ENCODE measurements around the gene SPDEF. TPM values are rescaled to one million over a fixed set of nuclear protein-coding genes. Genes with fewer than 3 reads are reported as not detected.

Gene SPDEF
- total and polyA plus RNA-seq, 8 donors: 0.93 to 6.0 (median 1.8) TPM

- H3K27me3 ChIP-seq: no peaks in the 10 kb centered on the region
- DNase-seq (no peak), ATAC-seq (no peak)
- no peaks in the 10 kb centered on the region for H3K9me3 ChIP-seq
- peaks cover 7% of the 10 kb centered on the region in 2 donors for H3K4me1 ChIP-seq
- H3K27ac ChIP-seq: no peak overlapping the region
- no peak overlapping the region for H3K4me3 ChIP-seq
- H3K36me3 ChIP-seq: no peaks in the 10 kb centered on the region
- intact Hi-C loops (cut with DNase I): no loop called here
- TF ChIP-seq CTCF (IDR thresholded peaks at IDR 0.05): no peak
Observed at GRCh38 chr6:34543421-34543820, 12.7 kb downstream of the SPDEF start.

- no peak for ATAC-seq
Observed at GRCh38 chr6:34540841-34541240, 15.3 kb downstream of the SPDEF start.

GRCh38 chr6:34540222-34540621 lies 15.9 kb downstream of the SPDEF start:
- Histone ChIP-seq H3K27ac (no peak overlapping the region), H3K9me3 (no peaks in the 10 kb centered on the region), H3K36me3 (no peaks in the 10 kb centered on the region), H3K4me1 (no peaks in the 10 kb centered on the region), H3K4me3 (no peak overlapping the region), H3K27me3 (no peaks in the 10 kb centered on the region)
- intact Hi-C loops (cut with DNase I): no loop called here
- no peak for TF ChIP-seq CTCF (IDR thresholded peaks at IDR 0.05)
- ATAC-seq (no peak), DNase-seq (no peak)

More at GRCh38 chr6:34540841-34541240, 15.3 kb downstream of the SPDEF start:
- no peaks in the 10 kb centered on the region for H3K9me3 ChIP-seq
- intact Hi-C loops (cut with DNase I): no loop called here
- no peak overlapping the region for H3K27ac ChIP-seq
- no peaks in the 10 kb centered on the region for H3K4me1 ChIP-seq
- no peaks in the 10 kb centered on the region for H3K27me3 ChIP-seq
- no peak overlapping the region for H3K4me3 ChIP-seq
- DNase-seq: no peak
- no peak for TF ChIP-seq CTCF (IDR thresholded peaks at IDR 0.05)
- H3K36me3 ChIP-seq: no peaks in the 10 kb centered on the region

GRCh38 chr6:34539181-34539580 lies 16.9 kb downstream of the SPDEF start:
- Histone ChIP-seq H3K9me3 (no peaks in the 10 kb centered on the region), H3K4me1 (no peaks in the 10 kb centered on the region), H3K4me3 (no peak overlapping the region), H3K27me3 (no peaks in the 10 kb centered on the region), H3K27ac (no peak overlapping the region), H3K36me3 (no peaks in the 10 kb centered on the region)
- intact Hi-C loops (cut with DNase I): loop anchor here in 1 of 2 donors (10.0 kb wide), 1 partner anchor 66 kb away; no protein-coding TSS in a partner anchor
- ATAC-seq (no peak), DNase-seq (no peak)
- TF ChIP-seq CTCF (IDR thresholded peaks at IDR 0.05): no peak

- Histone ChIP-seq H3K9me3 (no peaks in the 10 kb centered on the region), H3K27me3 (no peaks in the 10 kb centered on the region), H3K4me3 (no peak overlapping the region), H3K4me1 (no peaks in the 10 kb centered on the region), H3K27ac (no peak overlapping the region), H3K36me3 (no peaks in the 10 kb centered on the region)
- ATAC-seq (no peak), DNase-seq (no peak)
- intact Hi-C loops (cut with DNase I): loop anchor here in 1 of 2 donors (10.0 kb wide), 1 partner anchor 66 kb away; no protein-coding TSS in a partner anchor
- no peak for TF ChIP-seq CTCF (IDR thresholded peaks at IDR 0.05)
Observed at GRCh38 chr6:34538581-34538980, 17.5 kb downstream of the SPDEF start.
